PC-3 (cell line): ENCODE data around the gene BIK. TPM values are rescaled to one million over a fixed set of nuclear protein-coding genes. Genes with fewer than 3 reads are reported as not detected.

ENCODE experiments used
- ATAC-seq: fragments of 200-7000 bp; cut with Tn5 transposase; 2 replicates; pipeline ENCODE4 v1.9.1; 2020; ENCODE audit warnings: mild to moderate bottlenecking, moderate library complexity
- BruUV-seq: library from RNA; stranded (reverse); fragments of 400-500 nt; replicated peaks from 2 replicates; lab custom pipeline; 2021; lab: Mats Ljungman, UMichigan
- CTCF ChIA-PET: fragments of 300-600 bp; sonication (Branson Sonifier 250); formaldehyde crosslinking; loops from one replicate; lab custom pipeline; 2022; ENCODE audit warnings: antibody characterized with exemption; lab: Charles Lee
- POLR2A ChIA-PET: fragments of 300-600 bp; sonication (Branson Sonifier 250); formaldehyde crosslinking; loops from one replicate; lab custom pipeline; 2022; ENCODE audit warnings: antibody characterized with exemption; ENCODE audit not compliant: unreplicated experiment; lab: Charles Lee
- DNase-seq: peaks from one replicate; pipeline ENCODE4 v3.0.0-alpha.2; 2015
- H2AFZ ChIP-seq: fragments of 300-600 bp; sonication (generic); 2 replicates; pipeline ENCODE4 v1.6.0; 2016; ENCODE audit warnings: antibody characterized with exemption, low read length
- H3F3A ChIP-seq: fragments of 300-600 bp; sonication (generic); one replicate; pipeline ENCODE4 v1.6.0; 2017; ENCODE audit warnings: antibody characterized with exemption, low read length, control low read depth, mild to moderate bottlenecking; ENCODE audit not compliant: unreplicated experiment
- H3K27ac ChIP-seq: fragments of 300-600 bp; sonication (generic); 2 replicates; pipeline ENCODE4 v1.5.1; 2016; ENCODE audit warnings: mild to moderate bottlenecking, low read length
- H3K27me3 ChIP-seq: fragments of 300-600 bp; sonication (generic); 2 replicates; pipeline ENCODE4 v1.6.1; 2016; ENCODE audit warnings: low read length, mixed read lengths
- H3K36me3 ChIP-seq: fragments of 300-600 bp; sonication (generic); 2 replicates; pipeline ENCODE4 v1.6.1; 2016; ENCODE audit warnings: low read depth, mixed run types, low read length, mixed read lengths
- H3K4me1 ChIP-seq: fragments of 300-600 bp; sonication (generic); 2 replicates; pipeline ENCODE4 v1.5.1; 2016; ENCODE audit warnings: low read length; ENCODE audit not compliant: insufficient read depth
- H3K4me2 ChIP-seq: fragments of 300-600 bp; sonication (generic); 2 replicates; pipeline ENCODE4 v1.6.0; 2016; ENCODE audit warnings: low read length
- H3K4me3 ChIP-seq: fragments of 300-600 bp; sonication (generic); 2 replicates; pipeline ENCODE4 v1.5.1; 2016; ENCODE audit warnings: mild to moderate bottlenecking, low read length, mixed read lengths
- H3K79me2 ChIP-seq: fragments of 300-600 bp; sonication (generic); 2 replicates; pipeline ENCODE4 v1.6.1; 2017; ENCODE audit warnings: low read length, mixed read lengths
- H3K9ac ChIP-seq: fragments of 300-600 bp; sonication (generic); 2 replicates; pipeline ENCODE4 v1.6.0; 2016; ENCODE audit warnings: mild to moderate bottlenecking, low read length
- H3K9me2 ChIP-seq: fragments of 300-600 bp; sonication (generic); replicated peaks from 2 replicates; pipeline ENCODE4 v1.6.1; 2016; ENCODE audit warnings: mixed run types, low read length, mixed read lengths
- H3K9me3 ChIP-seq: fragments of 300-600 bp; sonication (generic); 2 replicates; pipeline ENCODE4 v1.6.1; 2016; ENCODE audit warnings: low read length, mixed read lengths
- H4K20me1 ChIP-seq: fragments of 300-600 bp; sonication (generic); 2 replicates; pipeline ENCODE4 v1.6.1; 2016; ENCODE audit warnings: low read length, mixed read lengths
- CTCF ChIP-seq: fragments of 300-600 bp; sonication (generic); conservative IDR thresholded peaks from 2 replicates; pipeline ENCODE4 v1.5.1; 2017; ENCODE audit warnings: antibody characterized with exemption, low read depth, mild to moderate bottlenecking, low read length
- EZH2 ChIP-seq: fragments of 300-600 bp; sonication (generic); IDR thresholded peaks from one replicate; pipeline ENCODE4 v1.6.1; 2017; ENCODE audit warnings: antibody characterized with exemption, mild to moderate bottlenecking, low read length; ENCODE audit not compliant: unreplicated experiment
- EZH2phosphoT487 ChIP-seq: fragments of 300-600 bp; sonication (generic); IDR thresholded peaks from 2 replicates; pipeline ENCODE4 v1.6.1; 2018; ENCODE audit warnings: mild to moderate bottlenecking, antibody characterized with exemption, low read length, borderline replicate concordance
- intact Hi-C: fragments of 100-400 bp; cut with micrococcal nuclease; formaldehyde crosslinking; loops from 2 replicates; pipeline ENCODE4 v1.9.0; 2023
- total RNA-seq: library from RNA; depleted of rRNA; stranded (reverse); fragments of >200 nt; gene quantifications from 2 replicates; pipeline ENCODE4 v1.2.3, GENCODE V29; 2014

BIK gene
- total RNA-seq, 1 experiment from 2014 or later = 24.6 TPM

GRCh38 chr22:43128116-43128515 lies 17.6 kb downstream of the BIK start:
- ChIA-PET POLR2A (interaction anchor here (0.6 kb wide), 1 partner anchor 13 kb away, joined by 7 read pairs; no protein-coding TSS in a partner anchor), CTCF (no interaction called here)
- Histone ChIP-seq H3K4me3 (peak overlapping the region; percentile 44; the same call in 1 of the 2 replicates), H3K4me1 (peaks cover 36% of the 10 kb centered on the region), H3F3A (no peaks in the 10 kb centered on the region), H4K20me1 (no peaks in the 10 kb centered on the region), H3K9me3 (no peaks in the 10 kb centered on the region), H2AFZ (no peak overlapping the region), H3K79me2 (peaks cover 12% of the 10 kb centered on the region), H3K27ac (peak overlapping the region; percentile 100), H3K36me3 (no peaks in the 10 kb centered on the region; the same call in 1 of the 2 replicates), H3K9me2 (no peaks in the 10 kb centered on the region), H3K4me2 (peak overlapping the region; percentile 84), H3K27me3 (no peaks in the 10 kb centered on the region), H3K9ac (peak overlapping the region; percentile 96)
- TF ChIP-seq EZH2phosphoT487 = no peak
- no peak for TF ChIP-seq EZH2
- no peak for TF ChIP-seq CTCF
- no TSS peak for BruUV-seq
- DNase-seq (no peak), ATAC-seq (no peak)
- intact Hi-C loops = no loop called here

- no peak for TF ChIP-seq CTCF
- TF ChIP-seq EZH2 = no peak
- TF ChIP-seq EZH2phosphoT487 = no peak
- ChIA-PET POLR2A (no interaction called here), CTCF (no interaction called here)
- no peak for ATAC-seq
- intact Hi-C loops = no loop called here
- Histone ChIP-seq H3K9me2 (no peaks in the 10 kb centered on the region), H3K4me2 (peak overlapping the region; percentile 84; the same call in 1 of the 2 replicates), H3F3A (no peaks in the 10 kb centered on the region), H3K4me3 (no peak overlapping the region), H4K20me1 (no peaks in the 10 kb centered on the region), H2AFZ (no peak overlapping the region), H3K4me1 (peaks cover 36% of the 10 kb centered on the region), H3K79me2 (peaks cover 12% of the 10 kb centered on the region), H3K27me3 (no peaks in the 10 kb centered on the region), H3K9me3 (no peaks in the 10 kb centered on the region), H3K27ac (0 out of 2 replicates have a peak overlapping the region, but pooled peaks have one; percentile 100), H3K36me3 (no peaks in the 10 kb centered on the region; the same call in 1 of the 2 replicates), H3K9ac (no peak overlapping the region)
- BruUV-seq = no TSS peak
- DNase-seq = no peak
These were observed 18.4 kb downstream of the BIK start for GRCh38 chr22:43128928-43129424.
